ENCODE measurements around the gene AP1G1. TPM values are rescaled to one million over a fixed set of nuclear protein-coding genes. Genes with fewer than 3 reads are reported as not detected.

AP1G1 gene
- total RNA-seq, 2 experiments from 2014 or later: 53.9 to 57.4 TPM

DNA sequence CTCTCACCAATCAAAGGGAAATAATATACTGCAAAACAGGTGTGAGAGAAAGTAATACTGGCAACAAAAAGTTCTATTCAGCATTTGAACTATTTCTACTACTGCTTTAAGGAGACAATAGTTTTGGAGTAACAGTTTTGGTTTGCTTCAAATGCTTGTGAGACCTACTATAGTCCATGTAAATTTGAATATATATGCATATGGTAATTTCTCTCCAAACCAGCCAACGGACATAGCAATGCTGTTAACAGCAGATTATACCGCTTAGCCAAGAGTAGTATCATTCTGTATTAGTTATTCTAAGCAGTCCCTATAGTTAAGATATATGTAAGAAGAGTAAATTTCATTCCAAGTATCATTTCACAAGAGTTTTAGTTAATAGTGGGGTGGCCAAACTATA is 102.6 kb downstream of the AP1G1 start:
- ChIA-PET POLR2A (no interaction called here), CTCF (no interaction called here)
- intact Hi-C loops (cut with micrococcal nuclease): no loop called here
- no peaks in the 10 kb centered on the region for H3K9me3 Mint-ChIP-seq
- no peak overlapping the region for H3K4me3 Mint-ChIP-seq
- no peak overlapping the region for H3K27ac Mint-ChIP-seq
- no peak for DNase-seq
- H3K36me3 Mint-ChIP-seq (ENCODE audit: low read depth): peaks cover 5% of the 10 kb centered on the region
- H3K4me1 Mint-ChIP-seq (ENCODE audit: low read depth): peaks cover 3% of the 10 kb centered on the region
- H3K27me3 Mint-ChIP-seq: no peaks in the 10 kb centered on the region
- TF ChIP-seq, protein P1, sequence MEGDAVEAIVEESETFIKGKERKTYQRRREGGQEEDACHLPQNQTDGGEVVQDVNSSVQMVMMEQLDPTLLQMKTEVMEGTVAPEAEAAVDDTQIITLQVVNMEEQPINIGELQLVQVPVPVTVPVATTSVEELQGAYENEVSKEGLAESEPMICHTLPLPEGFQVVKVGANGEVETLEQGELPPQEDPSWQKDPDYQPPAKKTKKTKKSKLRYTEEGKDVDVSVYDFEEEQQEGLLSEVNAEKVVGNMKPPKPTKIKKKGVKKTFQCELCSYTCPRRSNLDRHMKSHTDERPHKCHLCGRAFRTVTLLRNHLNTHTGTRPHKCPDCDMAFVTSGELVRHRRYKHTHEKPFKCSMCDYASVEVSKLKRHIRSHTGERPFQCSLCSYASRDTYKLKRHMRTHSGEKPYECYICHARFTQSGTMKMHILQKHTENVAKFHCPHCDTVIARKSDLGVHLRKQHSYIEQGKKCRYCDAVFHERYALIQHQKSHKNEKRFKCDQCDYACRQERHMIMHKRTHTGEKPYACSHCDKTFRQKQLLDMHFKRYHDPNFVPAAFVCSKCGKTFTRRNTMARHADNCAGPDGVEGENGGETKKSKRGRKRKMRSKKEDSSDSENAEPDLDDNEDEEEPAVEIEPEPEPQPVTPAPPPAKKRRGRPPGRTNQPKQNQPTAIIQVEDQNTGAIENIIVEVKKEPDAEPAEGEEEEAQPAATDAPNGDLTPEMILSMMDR (IDR thresholded peaks at IDR 0.05): no peak
- ATAC-seq: no peak

DNA sequence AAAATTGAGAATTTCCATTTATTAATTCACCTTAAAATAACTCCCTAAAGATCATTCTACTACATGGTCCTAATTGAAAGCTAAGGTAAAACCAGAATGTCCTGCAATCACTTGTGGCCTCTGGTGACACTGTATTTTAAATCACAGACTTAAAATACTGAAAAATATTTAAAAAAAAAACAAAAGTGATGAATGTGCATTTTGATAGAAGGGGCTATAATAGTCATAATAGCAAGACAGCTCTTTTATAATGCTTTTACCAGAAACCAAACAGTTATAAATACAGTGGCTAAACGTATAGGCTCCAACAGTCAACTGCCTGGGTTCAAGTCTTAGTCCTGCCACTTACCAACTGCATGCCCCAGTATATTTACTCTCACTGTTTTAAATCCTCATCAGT is 105.3 kb downstream of the AP1G1 start:
- Mint-ChIP-seq H3K27ac (no peak overlapping the region), H3K4me1 (ENCODE audit: low read depth) (no peaks in the 10 kb centered on the region), H3K27me3 (no peaks in the 10 kb centered on the region), H3K9me3 (no peaks in the 10 kb centered on the region), H3K4me3 (no peak overlapping the region), H3K36me3 (ENCODE audit: low read depth) (peaks cover 12% of the 10 kb centered on the region)
- TF ChIP-seq, protein P1 (IDR thresholded peaks at IDR 0.05): no peak
- POLR2A ChIA-PET: no interaction called here
- DNase-seq (no peak), ATAC-seq (no peak)
- intact Hi-C loops (cut with micrococcal nuclease): loop anchor here (2.0 kb wide), 1 partner anchor 13 kb away; no protein-coding TSS in a partner anchor
- CTCF ChIA-PET: interaction anchor here (1.1 kb wide), 1 partner anchor 93 kb away, joined by 3 read pairs; no protein-coding TSS in a partner anchor

GRCh38 chr16:71700831-71701230 is 107.8 kb downstream of the AP1G1 start:
- intact Hi-C loops (cut with micrococcal nuclease): no loop called here
- DNase-seq (no peak), ATAC-seq (no peak)
- H3K27me3 Mint-ChIP-seq: no peaks in the 10 kb centered on the region
- POLR2A ChIA-PET: interaction anchor here (0.6 kb wide), 1 partner anchor 890 kb away, joined by 3 read pairs; no protein-coding TSS in a partner anchor
- CTCF ChIA-PET: no interaction called here
- H3K4me1 Mint-ChIP-seq (ENCODE audit: low read depth): peaks cover 2% of the 10 kb centered on the region
- H3K4me3 Mint-ChIP-seq: no peak overlapping the region
- TF ChIP-seq, protein P1 (IDR thresholded peaks at IDR 0.05): no peak
- H3K9me3 Mint-ChIP-seq: no peaks in the 10 kb centered on the region
- peaks cover 12% of the 10 kb centered on the region for H3K36me3 Mint-ChIP-seq (ENCODE audit: low read depth)
- no peak overlapping the region for H3K27ac Mint-ChIP-seq

DNA sequence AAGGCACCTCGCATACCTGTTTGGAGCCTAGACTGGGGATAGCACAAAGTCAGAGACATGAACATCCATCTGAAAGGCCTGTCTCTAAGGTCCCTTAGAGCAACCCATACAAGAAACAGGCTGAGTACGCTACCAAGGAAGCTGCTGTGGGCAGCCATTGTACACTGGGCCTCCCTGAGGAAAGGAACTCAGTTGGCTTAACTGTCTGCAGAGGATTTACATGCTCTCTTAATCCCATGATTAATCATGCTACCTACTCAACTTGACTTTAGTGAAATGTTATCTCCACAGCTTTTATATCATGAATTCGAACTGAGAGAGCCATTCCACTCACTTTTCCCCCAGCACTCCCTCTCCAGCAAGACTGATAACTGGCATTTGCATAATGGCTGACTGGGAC is 110.1 kb downstream of the AP1G1 start:
- TF ChIP-seq, protein P1 (IDR thresholded peaks at IDR 0.05): no peak
- POLR2A ChIA-PET: no interaction called here
- no peak overlapping the region for H3K27ac Mint-ChIP-seq
- no peaks in the 10 kb centered on the region for H3K9me3 Mint-ChIP-seq
- no peaks in the 10 kb centered on the region for H3K27me3 Mint-ChIP-seq
- ATAC-seq: no peak
- peaks cover 12% of the 10 kb centered on the region for H3K36me3 Mint-ChIP-seq (ENCODE audit: low read depth)
- no peak overlapping the region for H3K4me3 Mint-ChIP-seq
- CTCF ChIA-PET: interaction anchor here (1.0 to 1.2 kb wide), 2 partner anchors 11 to 263 kb away, joined by 3 read pairs; no protein-coding TSS in a partner anchor
- H3K4me1 Mint-ChIP-seq (ENCODE audit: low read depth): peaks cover 2% of the 10 kb centered on the region
- intact Hi-C loops (cut with micrococcal nuclease): no loop called here
- no peak for DNase-seq

GRCh38 chr16:71693164-71693563 is 115.5 kb downstream of the AP1G1 start:
- Mint-ChIP-seq H3K9me3 (no peaks in the 10 kb centered on the region), H3K27ac (no peak overlapping the region), H3K4me3 (no peak overlapping the region), H3K36me3 (ENCODE audit: low read depth) (peaks cover 6% of the 10 kb centered on the region), H3K4me1 (ENCODE audit: low read depth) (peaks cover 2% of the 10 kb centered on the region), H3K27me3 (no peaks in the 10 kb centered on the region)
- TF ChIP-seq, protein P1 (IDR thresholded peaks at IDR 0.05): no peak
- POLR2A ChIA-PET: no interaction called here
- CTCF ChIA-PET: no interaction called here
- DNase-seq: no peak
- no peak for ATAC-seq
- intact Hi-C loops (cut with micrococcal nuclease): no loop called here
